SK-N-SH (cell line): Measurements from ENCODE around the gene ZNF547. TPM values are rescaled to one million over a fixed set of nuclear protein-coding genes. Genes with fewer than 3 reads are reported as not detected.
A peak's percentile ranks its signal among the peaks of the same experiment; 100 is the strongest.

Experiments
- CTCF ChIA-PET: fragments of 300-600, 350-600 bp; formaldehyde crosslinking; extraction: SDS; loops from one replicate; lab custom pipeline; 2021; lab: Yijun Ruan, JAX
- POLR2A ChIA-PET: fragments of 350-600 bp; sonication (Branson Sonifier 250); formaldehyde crosslinking; extraction: SDS; loops from one replicate; lab custom pipeline; 2020; ENCODE audit warnings: antibody characterized with exemption, inconsistent platforms; lab: Yijun Ruan, JAX
- DNase-seq: peaks from one replicate; pipeline ENCODE4 v3.0.0; 2012
- H2AFZ ChIP-seq: fragments of 200-600 bp; sonication (generic); 2 replicates; pipeline ENCODE4 v1.8.1; 2016; ENCODE audit warnings: antibody characterized with exemption, mild to moderate bottlenecking, low read depth
- H3F3A ChIP-seq: fragments of 200-600 bp; sonication (generic); replicated peaks from 2 replicates; pipeline ENCODE3; 2016; ENCODE audit warnings: antibody characterized with exemption, mild to moderate bottlenecking; ENCODE audit not compliant: insufficient read depth
- H3K27ac ChIP-seq, 2 experiments: fragments of 200-500 bp in 1 of 2; fragments of 200-600 bp in 1 of 2; sonication (Bioruptor generic) in 1 of 2; sonication (generic), shearing (Covaris generic) in 1 of 2; 2 replicates each; pipeline versions ENCODE4 v1.5.1 to v1.6.1; 2014 to 2016; ENCODE audit warnings: low read depth in 2 of 2, inconsistent platforms in 1 of 2, low read length in 1 of 2, mild to moderate bottlenecking in 1 of 2, mixed read lengths in 1 of 2
- H3K27me3 ChIP-seq: fragments of 200-600 bp; sonication (generic), shearing (Covaris generic); 2 replicates; pipeline ENCODE4 v1.6.1; 2016; ENCODE audit warnings: mixed run types; ENCODE audit not compliant: insufficient read depth
- H3K36me3 ChIP-seq, 2 experiments: fragments of 200-500 bp in 1 of 2; fragments of 200-600 bp in 1 of 2; sonication (Bioruptor generic) in 1 of 2; sonication (generic) in 1 of 2; replicated peaks in 1 of 2; 2 replicates each; pipeline versions ENCODE3 to v1.5.1; 2014 to 2016; ENCODE audit warnings: low read length in 1 of 2, mild to moderate bottlenecking in 1 of 2; ENCODE audit not compliant: insufficient read depth in 2 of 2, control insufficient read depth in 1 of 2
- H3K4me1 ChIP-seq, 2 experiments: fragments of 200-500 bp in 1 of 2; fragments of 200-600 bp in 1 of 2; sonication (Bioruptor generic) in 1 of 2; sonication (generic), shearing (Covaris generic) in 1 of 2; 2 replicates each; pipeline versions ENCODE4 v1.5.1 to v1.6.1; 2014 to 2016; ENCODE audit warnings: low read depth in 1 of 2, low read length in 1 of 2, mixed run types in 1 of 2; ENCODE audit not compliant: insufficient read depth in 2 of 2, control insufficient read depth in 1 of 2
- H3K4me2 ChIP-seq: fragments of 200-600 bp; sonication (generic), shearing (Covaris generic); 2 replicates; pipeline ENCODE4 v1.6.1; 2017; ENCODE audit warnings: mixed run types
- H3K4me3 ChIP-seq, 2 experiments: fragments of 200-500 bp in 1 of 2; fragments of 200-600 bp in 1 of 2; sonication (Bioruptor generic) in 1 of 2; sonication (generic), shearing (Covaris generic) in 1 of 2; 2 replicates each; pipeline versions ENCODE4 v1.5.1 to v1.8.1; 2014 to 2016; ENCODE audit warnings: low read depth in 2 of 2, inconsistent platforms in 1 of 2, low read length in 1 of 2, mild to moderate bottlenecking in 1 of 2, mixed read lengths in 1 of 2, moderate library complexity in 1 of 2
- H3K79me2 ChIP-seq: fragments of 200-600 bp; sonication (generic); 2 replicates; pipeline ENCODE4 v1.8.1; 2017; ENCODE audit warnings: mild to moderate bottlenecking; ENCODE audit not compliant: insufficient read depth
- H3K9ac ChIP-seq: fragments of 200-600 bp; sonication (generic); 2 replicates; pipeline ENCODE4 v1.6.1; 2017; ENCODE audit warnings: mixed run types
- H3K9me2 ChIP-seq: fragments of 200-600 bp; sonication (generic); 2 replicates; pipeline ENCODE4 v1.6.1; 2017; ENCODE audit warnings: mixed run types
- H3K9me3 ChIP-seq: fragments of 200-600 bp; sonication (generic); 2 replicates; pipeline ENCODE4 v1.6.1; 2017; ENCODE audit warnings: mixed run types, mild to moderate bottlenecking, moderate library complexity
- H4K20me1 ChIP-seq: fragments of 200-600 bp; sonication (generic); 2 replicates; pipeline ENCODE4 v1.6.1; 2017; ENCODE audit warnings: mild to moderate bottlenecking, mixed run types; ENCODE audit not compliant: insufficient read depth
- EP300 ChIP-seq, 2 experiments: IDR thresholded peaks; 2 replicates each; pipeline versions ENCODE4 v1.4.0 to v1.6.1; 2012; ENCODE audit warnings: borderline replicate concordance in 1 of 2, low read depth in 1 of 2, low read length in 1 of 2
- FOSL2 ChIP-seq: IDR thresholded peaks from 2 replicates; pipeline ENCODE4 v1.4.0; 2012; ENCODE audit warnings: low read depth, mild to moderate bottlenecking, moderate library complexity, borderline replicate concordance
- GABPA ChIP-seq: IDR thresholded peaks from 2 replicates; pipeline ENCODE4 v1.4.0; 2012; ENCODE audit warnings: low read depth, mild to moderate bottlenecking
- IRF3 ChIP-seq: fragments of 150-350 bp; IDR thresholded peaks from 2 replicates; pipeline ENCODE4 v1.6.1; 2016; ENCODE audit warnings: mild to moderate bottlenecking, low read depth, low read length
- POLR2AphosphoS5 ChIP-seq: IDR thresholded peaks from 2 replicates; pipeline ENCODE4 v1.6.1; 2012; ENCODE audit warnings: low read depth, low read length
- REST ChIP-seq: IDR thresholded peaks from 2 replicates; pipeline ENCODE4 v1.6.1; 2012; ENCODE audit warnings: mild to moderate bottlenecking, low read depth, low read length, moderate library complexity
- YY1 ChIP-seq: IDR thresholded peaks from 2 replicates; pipeline ENCODE4 v1.4.0; 2012; ENCODE audit warnings: low read depth, mild to moderate bottlenecking
- ZBTB33 ChIP-seq: IDR thresholded peaks from 2 replicates; pipeline ENCODE4 v1.4.0; 2012; ENCODE audit warnings: low read depth, borderline replicate concordance
- WGBS: methylation state at CpG from one replicate; pipeline ENCODE4 v1.1.6; 2017; ENCODE audit warnings: low lambda C conversion rate; 5-methylcytosine and 5-hydroxymethylcytosine counted together
- polyA plus RNA-seq, 3 experiments: library from polyadenylated mRNA; depleted of rRNA; stranded (reverse); fragments of >200 nt; gene quantifications; 2 replicates each; pipeline ENCODE4 v1.2.3, GENCODE V29; 2012

Gene ZNF547
- polyA plus RNA-seq, 1 of the 3 experiments (the other 2 are of a cell fraction) = 1.5 TPM

DNA sequence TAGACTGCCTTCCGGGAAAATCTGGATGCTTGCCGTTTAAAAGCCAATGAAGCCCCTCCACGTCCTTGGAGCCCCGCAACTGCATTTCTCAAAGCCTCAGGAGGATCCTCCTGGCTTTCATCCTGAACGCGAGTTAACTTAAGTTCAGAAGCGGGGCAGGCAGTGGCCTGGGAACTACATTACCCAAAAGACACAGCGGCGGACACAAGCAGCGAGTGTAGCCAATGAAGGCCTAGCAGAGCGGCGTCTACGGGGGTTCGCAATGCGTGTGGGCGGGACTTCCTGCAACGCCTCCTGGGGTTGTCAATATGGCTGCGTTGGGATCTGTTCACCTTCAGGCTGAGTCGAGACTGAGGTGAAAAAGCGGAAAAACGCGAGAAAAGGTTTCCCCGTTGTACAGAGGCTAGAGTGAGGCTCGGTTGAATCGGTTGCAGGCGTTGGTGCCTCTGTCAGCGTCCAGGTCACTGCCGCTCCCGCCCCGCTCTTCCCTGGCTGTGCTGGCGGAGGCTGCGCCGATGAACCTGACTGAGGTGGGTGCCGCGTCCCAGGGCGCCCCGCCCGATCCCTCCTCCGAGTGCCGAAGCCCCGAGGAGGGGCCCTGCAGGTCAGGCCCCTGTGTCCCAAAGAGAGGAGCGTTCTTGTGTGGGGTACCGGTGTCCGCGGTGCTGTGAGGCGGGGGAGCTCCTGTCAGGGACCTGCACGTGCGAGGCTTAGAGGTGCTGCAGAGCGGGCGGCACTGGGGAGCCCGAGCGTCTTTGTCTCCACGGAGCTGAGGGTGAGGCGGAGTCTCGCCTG, 47.7 kb downstream of the ZNF547 start, which contains the start of gene ZNF17 (continued):
- TF ChIP-seq REST = no peak
- peak; percentile 96 for TF ChIP-seq YY1
- TF ChIP-seq POLR2AphosphoS5 = no peak; the same call in 1 of the 2 replicates
- peak; percentile 64; the same call in 1 of the 2 replicates for TF ChIP-seq ZBTB33
- TF ChIP-seq GABPA = peak; percentile 94
- TF ChIP-seq EP300 (IDR thresholded peaks at IDR 0.05; ENCODE audit: borderline replicate concordance in 1 of 2, low read depth in 1 of 2, low read length in 1 of 2) = no peak

DNA sequence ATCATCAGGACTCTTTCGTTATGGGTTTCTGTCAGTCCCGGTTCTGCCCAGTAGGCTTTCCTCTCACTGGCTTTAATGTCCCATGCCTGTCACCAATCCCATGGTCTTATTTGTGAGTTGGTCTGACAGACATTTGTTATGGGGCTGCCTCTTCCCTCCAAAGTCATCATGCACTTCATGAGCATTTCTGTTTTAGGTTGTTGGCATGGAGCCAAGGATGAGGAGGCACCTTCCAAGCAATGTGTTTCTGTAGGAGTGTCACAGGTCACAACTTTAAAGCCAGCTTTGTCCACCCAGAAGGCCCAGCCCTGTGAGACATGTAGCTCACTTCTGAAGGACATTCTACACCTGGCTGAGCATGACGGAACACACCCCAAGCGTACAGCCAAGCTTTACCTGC, 56.1 kb downstream of the ZNF547 start:
- Histone ChIP-seq H3K4me1 (no peaks in the 10 kb centered on the region), H4K20me1 (no peaks in the 10 kb centered on the region), H3K9ac (no peak overlapping the region), H3K27me3 (no peaks in the 10 kb centered on the region), H3K27ac (no peak overlapping the region), H3K79me2 (peaks cover 17% of the 10 kb centered on the region; the same call in 1 of the 2 replicates), H2AFZ (no peak overlapping the region), H3K9me2 (no peaks in the 10 kb centered on the region), H3K4me2 (no peak overlapping the region), H3F3A (no peaks in the 10 kb centered on the region), H3K4me3 (no peak overlapping the region), H3K36me3 (peaks cover 21 to 51% of the 10 kb centered on the region in 2 experiments), H3K9me3 (no peaks in the 10 kb centered on the region)
- DNase-seq = no peak
- ChIA-PET POLR2A (no interaction called here), CTCF (interaction anchor here (0.9 to 1.2 kb wide), 2 partner anchors 9 to 13 kb away, joined by 3 read pairs; no protein-coding TSS in a partner anchor)
- WGBS = 98% methylated on average over 4 of the region's 4 CpGs
- TF ChIP-seq FOSL2 = no peak

GRCh38 chr19:57421037-57421436, 57.7 kb downstream of the ZNF547 start:
- peaks cover 21 to 50% of the 10 kb centered on the region in 2 experiments for H3K36me3 ChIP-seq
- TF ChIP-seq REST (no peak), GABPA (no peak), IRF3 (no peak)
- H3K27me3 ChIP-seq = no peaks in the 10 kb centered on the region
- no peak for DNase-seq
- 93% methylated on average over 3 of the region's 3 CpGs for WGBS
- H4K20me1 ChIP-seq = no peaks in the 10 kb centered on the region
- no peaks in the 10 kb centered on the region for H3K4me1 ChIP-seq
- no peak overlapping the region for H3K4me2 ChIP-seq
- no peaks in the 10 kb centered on the region for H3F3A ChIP-seq
- no peak overlapping the region for H3K4me3 ChIP-seq
- H3K9ac ChIP-seq = no peak overlapping the region
- no peak overlapping the region for H2AFZ ChIP-seq
- ChIA-PET CTCF (no interaction called here), POLR2A (no interaction called here)
- no peaks in the 10 kb centered on the region for H3K9me3 ChIP-seq
- H3K9me2 ChIP-seq = no peaks in the 10 kb centered on the region
- no peak overlapping the region for H3K27ac ChIP-seq
- peaks cover 4% of the 10 kb centered on the region; the same call in 1 of the 2 replicates for H3K79me2 ChIP-seq
